ENCODE measurements around the gene ARL5B.

- no peak for TF ChIP-seq POLR2A (IDR thresholded peaks at IDR 0.05)
- no peak for TF ChIP-seq CTCF (IDR thresholded peaks at IDR 0.05)
These were observed 26.3 kb downstream of the ARL5B start for GRCh38 chr10:18685555-18685954.

Data from Peyer's patch (tissue), 4 donors.